Osteocyte (in vitro differentiated cells): Measurements from ENCODE around the gene ALK. TPM values are rescaled to one million over a fixed set of nuclear protein-coding genes. Genes with fewer than 3 reads are reported as not detected.

ENCODE experiments used
- DNase-seq: peaks from one replicate; pipeline ENCODE4 v3.0.0; 2021; ENCODE audit warnings: mixed read lengths; ENCODE audit not compliant: unreplicated experiment; ENCODE audit errors: extremely low spot score
- H3K27ac Mint-ChIP-seq: one replicate; pipeline ENCODE4 v1.8.0; 2021; ENCODE audit warnings: mild to moderate bottlenecking, mixed read lengths; ENCODE audit not compliant: unreplicated experiment
- H3K27me3 Mint-ChIP-seq: one replicate; pipeline ENCODE4 v1.8.0; 2021; ENCODE audit warnings: mixed read lengths; ENCODE audit not compliant: unreplicated experiment
- H3K36me3 Mint-ChIP-seq: one replicate; pipeline ENCODE4 v1.8.0; 2021; ENCODE audit warnings: mixed read lengths; ENCODE audit not compliant: unreplicated experiment
- H3K4me1 Mint-ChIP-seq: one replicate; pipeline ENCODE4 v1.8.0; 2021; ENCODE audit warnings: mixed read lengths; ENCODE audit not compliant: unreplicated experiment
- H3K4me3 Mint-ChIP-seq: one replicate; pipeline ENCODE4 v1.8.0; 2021; ENCODE audit warnings: mild to moderate bottlenecking, moderate library complexity, mixed read lengths; ENCODE audit not compliant: unreplicated experiment
- H3K9me3 Mint-ChIP-seq: one replicate; pipeline ENCODE4 v1.8.0; 2021; ENCODE audit warnings: mixed read lengths; ENCODE audit not compliant: unreplicated experiment
- CTCF ChIP-seq: fragments of 200-600 bp; sonication (generic); IDR thresholded peaks from 2 replicates; pipeline ENCODE4 v1.5.0; 2021; ENCODE audit warnings: antibody characterized with exemption, mild to moderate bottlenecking, moderate library complexity
- total RNA-seq: library from RNA; stranded (reverse); gene quantifications from 2 replicates; pipeline ENCODE4 v1.2.1, GENCODE V29; 2021

ALK gene
- total RNA-seq, 1 donor from 2014 or later: not detected

GRCh38 chr2:29916571-29916970 is 4.8 kb downstream of the ALK start:
- Mint-ChIP-seq H3K36me3 (no peaks in the 10 kb centered on the region), H3K4me1 (peaks cover 7% of the 10 kb centered on the region), H3K4me3 (no peak overlapping the region), H3K27ac (no peak overlapping the region), H3K27me3 (peaks cover 18% of the 10 kb centered on the region), H3K9me3 (no peaks in the 10 kb centered on the region)
- no peak for TF ChIP-seq CTCF
- DNase-seq: no peak

DNA sequence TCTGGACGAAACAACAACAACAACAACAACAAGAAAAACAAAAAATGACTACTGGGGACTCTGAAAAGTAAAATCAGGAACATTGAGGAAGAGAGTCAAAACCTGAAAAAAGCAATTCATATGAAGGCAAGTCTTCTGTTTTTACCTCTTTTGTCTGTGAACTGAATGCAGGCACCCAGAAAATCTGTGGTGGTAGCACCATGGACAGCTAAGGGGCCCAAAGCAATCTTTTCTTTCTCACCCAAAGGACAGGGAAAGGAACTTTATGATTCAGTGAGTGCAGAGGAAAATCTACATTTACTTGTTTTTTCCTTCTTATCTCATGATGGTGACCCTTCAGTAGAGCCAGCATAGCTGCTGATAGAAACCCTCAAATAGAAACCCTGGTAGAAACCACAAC is 10.4 kb downstream of the ALK start:
- TF ChIP-seq CTCF: no peak
- Mint-ChIP-seq H3K27ac (no peak overlapping the region), H3K4me1 (no peaks in the 10 kb centered on the region), H3K4me3 (no peak overlapping the region), H3K9me3 (no peaks in the 10 kb centered on the region), H3K27me3 (peaks cover 3% of the 10 kb centered on the region), H3K36me3 (no peaks in the 10 kb centered on the region)
- DNase-seq: no peak

DNA sequence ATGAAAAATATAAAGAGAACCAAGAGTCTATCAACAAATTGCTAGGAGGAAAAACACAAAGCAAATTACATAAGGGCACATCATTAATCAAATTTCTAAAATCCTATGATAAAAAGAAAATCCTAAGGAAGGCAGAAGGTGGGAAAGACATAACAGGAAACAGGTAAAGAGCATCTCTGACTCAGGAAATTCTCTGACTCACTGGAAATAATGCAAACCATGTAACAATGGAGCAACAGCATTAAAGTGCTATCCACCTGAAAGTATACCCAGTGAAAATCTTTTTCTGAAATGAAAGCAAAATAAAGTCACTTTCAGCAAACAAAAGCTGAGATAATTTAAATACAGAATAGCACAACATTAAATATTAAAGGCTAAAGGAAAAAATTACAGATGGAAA is 10.9 kb downstream of the ALK start:
- Mint-ChIP-seq H3K4me1 (no peaks in the 10 kb centered on the region), H3K36me3 (no peaks in the 10 kb centered on the region), H3K27me3 (peaks cover 3% of the 10 kb centered on the region), H3K27ac (no peak overlapping the region), H3K4me3 (no peak overlapping the region), H3K9me3 (no peaks in the 10 kb centered on the region)
- TF ChIP-seq CTCF: no peak
- DNase-seq: no peak

GRCh38 chr2:29902356-29902755 is 19.0 kb downstream of the ALK start:
- peaks cover 5% of the 10 kb centered on the region for H3K27me3 Mint-ChIP-seq
- H3K36me3 Mint-ChIP-seq: no peaks in the 10 kb centered on the region
- no peak overlapping the region for H3K27ac Mint-ChIP-seq
- no peak for DNase-seq
- no peak for TF ChIP-seq CTCF
- H3K4me1 Mint-ChIP-seq: no peaks in the 10 kb centered on the region
- H3K9me3 Mint-ChIP-seq: no peaks in the 10 kb centered on the region
- no peak overlapping the region for H3K4me3 Mint-ChIP-seq

DNA sequence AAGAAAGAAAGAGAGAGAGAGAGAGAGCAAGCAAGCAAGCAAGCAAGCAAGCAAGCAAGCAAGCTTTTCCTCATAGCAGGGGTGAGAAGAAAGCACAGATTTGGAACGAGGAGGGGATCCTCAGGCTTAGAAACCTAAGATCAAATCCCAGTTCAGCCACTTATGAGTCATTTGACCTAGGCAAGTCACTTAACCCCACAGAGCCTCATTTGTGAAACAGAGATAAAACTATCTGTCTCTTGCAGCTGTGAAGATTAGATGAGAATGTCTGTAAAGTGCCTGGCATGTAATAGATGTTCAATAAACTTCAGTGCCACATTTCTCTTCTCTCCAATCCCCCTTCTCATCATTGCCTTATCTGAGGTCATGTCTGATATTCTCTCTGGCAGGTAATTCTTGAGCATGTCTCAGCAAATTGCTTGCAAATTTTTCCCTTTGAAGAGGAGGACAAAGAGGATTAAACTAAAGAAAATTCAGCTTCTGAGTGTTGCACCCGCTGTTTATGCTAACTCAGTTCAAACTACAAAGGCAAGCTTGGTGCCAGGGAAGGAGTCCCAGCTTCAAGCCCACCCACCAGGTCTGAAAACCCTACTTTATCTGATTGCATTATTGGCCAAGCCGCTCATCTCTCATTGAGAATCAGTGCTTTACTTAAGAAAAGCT is 20.3 kb downstream of the ALK start:
- H3K36me3 Mint-ChIP-seq: no peaks in the 10 kb centered on the region
- no peak overlapping the region for H3K27ac Mint-ChIP-seq
- H3K4me1 Mint-ChIP-seq: no peaks in the 10 kb centered on the region
- TF ChIP-seq CTCF: no peak
- no peak for DNase-seq
- no peak overlapping the region for H3K4me3 Mint-ChIP-seq
- H3K27me3 Mint-ChIP-seq: peaks cover 2% of the 10 kb centered on the region
- H3K9me3 Mint-ChIP-seq: no peaks in the 10 kb centered on the region
